OCI-LY7 (cell line): ENCODE measurements around the gene CAVIN3. TPM values are rescaled to one million over a fixed set of nuclear protein-coding genes. Genes with fewer than 3 reads are reported as not detected.

Source experiments
- BruUV-seq: library from RNA; stranded (reverse); fragments of 400-500 nt; replicated peaks from 2 replicates; lab custom pipeline; 2021; lab: Mats Ljungman, UMichigan
- CTCF ChIA-PET: fragments of 300-600 bp; sonication (Branson Sonifier 250); formaldehyde crosslinking; loops from one replicate; lab custom pipeline; 2022; ENCODE audit warnings: antibody characterized with exemption; ENCODE audit not compliant: unreplicated experiment; lab: Charles Lee
- POLR2A ChIA-PET: fragments of 300-600 bp; sonication (Branson Sonifier 250); formaldehyde crosslinking; loops from one replicate; lab custom pipeline; 2022; ENCODE audit warnings: antibody characterized with exemption; lab: Charles Lee
- DNase-seq: peaks from one replicate; pipeline ENCODE4 v3.0.0-alpha.2; 2015; ENCODE audit warnings: low spot score
- H2AFZ ChIP-seq: fragments of 200-600 bp; sonication (generic), shearing (Covaris generic); 2 replicates; pipeline ENCODE4 v1.6.1; 2014; ENCODE audit warnings: mild to moderate bottlenecking, antibody characterized with exemption, low read length, moderate library complexity
- H3K27ac ChIP-seq: fragments of 200-600 bp; sonication (generic); 2 replicates; pipeline ENCODE4 v1.5.1; 2014; ENCODE audit warnings: mixed run types, low read depth, mild to moderate bottlenecking, moderate library complexity, low read length, inconsistent platforms; ENCODE audit not compliant: poor library complexity, severe bottlenecking
- H3K36me3 ChIP-seq: fragments of 200-600 bp; sonication (generic); 2 replicates; pipeline ENCODE4 v1.6.1; 2014; ENCODE audit warnings: mild to moderate bottlenecking, antibody characterized with exemption, low read length, moderate library complexity, mixed read lengths; ENCODE audit not compliant: insufficient read depth
- H3K4me1 ChIP-seq: fragments of 200-600 bp; sonication (generic); 2 replicates; pipeline ENCODE4 v1.5.1; 2014; ENCODE audit warnings: mild to moderate bottlenecking, low read length; ENCODE audit not compliant: insufficient read depth, poor library complexity, severe bottlenecking
- H3K4me2 ChIP-seq: fragments of 200-600 bp; sonication (generic); 2 replicates; pipeline ENCODE4 v1.6.1; 2014; ENCODE audit warnings: mild to moderate bottlenecking, low read length
- H3K4me3 ChIP-seq: fragments of 200-600 bp; sonication (generic); 2 replicates; pipeline ENCODE4 v1.5.1; 2014; ENCODE audit warnings: mild to moderate bottlenecking, low read depth, low read length; ENCODE audit not compliant: poor library complexity, severe bottlenecking
- H3K79me2 ChIP-seq: fragments of 200-600 bp; sonication (generic); 2 replicates; pipeline ENCODE4 v1.6.1; 2016; ENCODE audit warnings: low read depth, mild to moderate bottlenecking, low read length, moderate library complexity, mixed read lengths; ENCODE audit not compliant: insufficient read depth
- H3K9me2 ChIP-seq: fragments of 200-600 bp; sonication (generic); 2 replicates; pipeline ENCODE4 v1.6.1; 2016; ENCODE audit warnings: mild to moderate bottlenecking, low read length, mixed read lengths; ENCODE audit not compliant: insufficient read depth
- H3K9me3 ChIP-seq: fragments of 200-600 bp; sonication (generic); 2 replicates; pipeline ENCODE4 v1.6.1; 2014; ENCODE audit warnings: mild to moderate bottlenecking, mixed run types, low read length, mixed read lengths
- H4K20me1 ChIP-seq: fragments of 200-600 bp; sonication (generic); 2 replicates; pipeline ENCODE4 v1.6.1; 2014; ENCODE audit warnings: mild to moderate bottlenecking, antibody characterized with exemption, low read length, moderate library complexity, mixed read lengths; ENCODE audit not compliant: insufficient read depth
- CTCF ChIP-seq: fragments of 200-600 bp; sonication (generic); conservative IDR thresholded peaks from 2 replicates; pipeline ENCODE4 v1.5.1; 2014; ENCODE audit warnings: mild to moderate bottlenecking, antibody characterized with exemption, low read length, moderate library complexity, mixed read lengths
- EZH2phosphoT487 ChIP-seq: fragments of 200-600 bp; sonication (generic); IDR thresholded peaks from 2 replicates; pipeline ENCODE4 v1.6.1; 2018; ENCODE audit warnings: low read depth, borderline replicate concordance, mild to moderate bottlenecking, mixed run types, antibody characterized with exemption, low read length, moderate library complexity, mixed read lengths
- intact Hi-C: fragments of 100-400 bp; cut with micrococcal nuclease; formaldehyde crosslinking; loops from one replicate; pipeline ENCODE4 v1.10.0; 2022; ENCODE audit not compliant: unreplicated experiment
- total RNA-seq, 2 experiments: library from RNA; depleted of rRNA in 1 of 2; stranded (reverse); fragments of >200 nt in 1 of 2; shearing (Covaris generic) in 1 of 2; gene quantifications; 2 replicates each; pipeline ENCODE4 v1.2.3, GENCODE V29; 2014 to 2022

CAVIN3 gene
- total RNA-seq, 2 experiments from 2014 or later = not detected

DNA sequence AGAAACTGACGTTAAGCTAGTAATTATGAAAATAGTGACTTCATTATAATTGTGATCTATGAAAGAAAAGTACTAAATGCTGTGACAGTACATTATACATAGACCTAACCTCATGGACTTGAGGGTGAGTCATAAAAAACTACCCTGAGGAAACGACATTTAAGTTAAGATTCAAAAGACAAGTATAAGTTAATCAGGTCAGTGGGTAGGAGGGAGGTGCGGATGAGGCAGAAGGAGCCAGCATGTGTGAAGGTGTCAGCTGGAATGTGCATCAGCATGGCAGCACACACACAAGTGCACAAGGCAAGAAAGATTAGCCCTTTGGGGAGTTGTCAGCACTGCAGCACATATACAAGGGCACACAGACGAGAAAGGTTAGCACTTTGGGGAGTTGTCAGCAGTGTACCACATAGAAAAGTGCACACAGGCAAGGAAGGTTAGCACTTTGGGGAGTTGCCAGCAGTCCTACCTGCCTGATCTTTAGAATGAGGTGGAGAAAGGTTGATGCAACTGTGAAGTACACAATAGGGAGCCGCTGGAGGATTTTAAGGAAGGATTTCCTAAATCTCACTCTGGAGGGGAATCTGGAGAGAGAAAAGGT is 31.6 kb upstream of the CAVIN3 start:
- no peak overlapping the region for H3K27ac ChIP-seq
- no peaks in the 10 kb centered on the region for H3K4me1 ChIP-seq
- H3K79me2 ChIP-seq = no peaks in the 10 kb centered on the region
- CTCF ChIA-PET = interaction anchor here (1.2 kb wide), 1 partner anchor 329 kb away, joined by 4 read pairs; no protein-coding TSS in a partner anchor
- no peak for DNase-seq
- BruUV-seq = no TSS peak
- H2AFZ ChIP-seq = no peak overlapping the region
- intact Hi-C loops = loop anchor here (5.0 kb wide), 1 partner anchor 55 kb away; no protein-coding TSS in a partner anchor
- no peaks in the 10 kb centered on the region for H3K9me3 ChIP-seq
- H3K4me3 ChIP-seq = no peak overlapping the region
- no peaks in the 10 kb centered on the region for H3K9me2 ChIP-seq
- no peaks in the 10 kb centered on the region for H3K36me3 ChIP-seq
- TF ChIP-seq CTCF = no peak
- TF ChIP-seq EZH2phosphoT487 = no peak
- no peaks in the 10 kb centered on the region for H4K20me1 ChIP-seq
- POLR2A ChIA-PET = no interaction called here
- H3K4me2 ChIP-seq = no peak overlapping the region

GRCh38 chr11:6350486-6350885 is 30.2 kb upstream of the CAVIN3 start:
- POLR2A ChIA-PET = no interaction called here
- DNase-seq = no peak
- no TSS peak for BruUV-seq

More at GRCh38 chr11:6350486-6350885, 30.2 kb upstream of the CAVIN3 start:
- Histone ChIP-seq H2AFZ (no peak overlapping the region), H4K20me1 (no peaks in the 10 kb centered on the region), H3K9me2 (no peaks in the 10 kb centered on the region), H3K4me2 (no peak overlapping the region), H3K4me3 (no peak overlapping the region), H3K27ac (no peak overlapping the region), H3K36me3 (no peaks in the 10 kb centered on the region), H3K79me2 (no peaks in the 10 kb centered on the region), H3K4me1 (no peaks in the 10 kb centered on the region), H3K9me3 (no peaks in the 10 kb centered on the region)
- intact Hi-C loops = loop anchor here (5.0 kb wide), 1 partner anchor 53 kb away; no protein-coding TSS in a partner anchor
- CTCF ChIA-PET = interaction anchor here (0.9 kb wide), 1 partner anchor 12 kb away, joined by 4 read pairs; no protein-coding TSS in a partner anchor
- TF ChIP-seq CTCF (no peak), EZH2phosphoT487 (no peak)
